ENCODE results near the gene EIF2AK3. TPM values are rescaled to one million over a fixed set of nuclear protein-coding genes. Genes with fewer than 3 reads are reported as not detected.

EIF2AK3 gene
- total and polyA plus RNA-seq, 2 of the 8 experiments (the other 6 are each of a cell fraction or from before 2014, with no cell fraction given): 5.8 to 22.8 TPM

GRCh38 chr2:88563129-88563528 lies 64.1 kb downstream of the EIF2AK3 start:
- Histone ChIP-seq H2BK5ac (ENCODE audit: low read depth, low read length) (no peak overlapping the region), H3K27me3 (replicated peaks in 1 of 4; ENCODE audit: control insufficient read depth in 3 of 4, extremely low read depth in 1 of 4, insufficient read depth in 3 of 4, low read length in 3 of 4) (no peaks in the 10 kb centered on the region), H3K4me1 (replicated peaks in 1 of 4; ENCODE audit: control insufficient read depth in 3 of 4, insufficient read depth in 4 of 4, low read length in 3 of 4) (peaks cover 0 to 3% (median 1%) of the 10 kb centered on the region in 4 experiments; a peak in 3 of 7 replicates), H2BK15ac (ENCODE audit: low read length) (no peak overlapping the region), H4K20me1 (replicated peaks in 1 of 2; ENCODE audit: control insufficient read depth in 1 of 2, insufficient read depth in 2 of 2, low read length in 2 of 2) (no peaks in the 10 kb centered on the region), H4K8ac (ENCODE audit: extremely low read depth, insufficient read depth, low read length) (no peak overlapping the region), H3K14ac (ENCODE audit: insufficient read length) (no peak overlapping the region), H2AFZ (ENCODE audit: low read length) (no peak overlapping the region), H4K5ac (ENCODE audit: insufficient read length, low read depth, low read length) (no peak overlapping the region), H3K18ac (ENCODE audit: extremely low read depth, low read length) (0 out of 2 replicates have a peak overlapping the region, but pooled peaks have one; percentile 9), H3K27ac (ENCODE audit: low read depth, low read length) (no peak overlapping the region), H3K4me2 (ENCODE audit: insufficient read depth in 1 of 2, low read depth in 2 of 2, low read length in 2 of 2) (0 out of 4 replicates have a peak overlapping the region, but pooled peaks of 1 of the 2 experiments have one; percentile 28), H2BK12ac (ENCODE audit: low read depth, low read length) (no peak overlapping the region; the same call in 1 of the 2 replicates), H3K23ac (ENCODE audit: insufficient read length) (no peak overlapping the region), H3K9ac (replicated peaks in 1 of 4; ENCODE audit: extremely low read depth in 1 of 4, low read depth in 3 of 4, low read length in 3 of 4) (no peak overlapping the region; a peak in 1 of 7 replicates), H4K91ac (replicated peaks; ENCODE audit: insufficient read length, low read length) (no peak overlapping the region), H2AK5ac (ENCODE audit: low read depth, low read length) (0 out of 2 replicates have a peak overlapping the region, but pooled peaks have one; percentile 30), H3K56ac (replicated peaks; ENCODE audit: insufficient read length, low read depth, low read length) (no peak overlapping the region), H3K36me3 (ENCODE audit: control insufficient read depth in 2 of 4, insufficient read depth in 4 of 4, low read length in 3 of 4) (peaks cover 0 to 4% (median 0%) of the 10 kb centered on the region in 4 experiments; a peak in 1 of 8 replicates), H2BK20ac (ENCODE audit: low read length) (no peak overlapping the region), H3K79me1 (ENCODE audit: low read depth, low read length) (no peaks in the 10 kb centered on the region), H3K4me3 (ENCODE audit: extremely low read depth in 1 of 4, insufficient read depth in 2 of 4, low read depth in 3 of 4, low read length in 4 of 4) (no peak overlapping the region), H3K23me2 (ENCODE audit: low read depth, low read length) (no peaks in the 10 kb centered on the region), H3K4ac (replicated peaks; ENCODE audit: insufficient read length, low read depth, low read length) (no peak overlapping the region), H3K9me3 (ENCODE audit: insufficient read depth in 2 of 2, low read depth in 1 of 2, low read length in 1 of 2) (no peaks in the 10 kb centered on the region), H3K79me2 (ENCODE audit: control insufficient read depth in 1 of 2, insufficient read depth in 2 of 2, low read length in 2 of 2) (no peaks in the 10 kb centered on the region), H2BK120ac (replicated peaks; ENCODE audit: low read depth, low read length) (no peak overlapping the region)
- DNase-seq (ENCODE audit: low read depth in 1 of 2, low spot score in 2 of 2): no peak
- ChIA-PET CTCF (ENCODE audit: partially characterized antibody) (interaction anchor here (1.5 kb wide), 1 partner anchor 109 kb away, joined by 3 read pairs; no protein-coding TSS in a partner anchor), POLR2A (ENCODE audit: partially characterized antibody) (no interaction called here)
- 78% methylated on average over 2 of the region's 2 CpGs; no CpG with 5 or more reads in 1 of the 2 experiments for WGBS, 2 experiments (ENCODE audit: extremely low coverage in 1 of 2, insufficient coverage in 1 of 2, insufficient read length in 1 of 2, insufficient replicate concordance in 2 of 2, low coverage in 1 of 2, low lambda C conversion rate in 2 of 2, missing lambda C conversion rate in 1 of 2)
- no peak for FAIRE-seq
- TF ChIP-seq POLR2AphosphoS5 (IDR thresholded peaks at IDR 0.05; ENCODE audit: low read depth, low read length) (no peak), CHD2 (IDR thresholded peaks at IDR 0.05; ENCODE audit: low read length) (no peak), MAFK (IDR thresholded peaks at IDR 0.05; ENCODE audit: low read depth, low read length) (no peak), NANOG (IDR thresholded peaks at IDR 0.05; ENCODE audit: insufficient read depth, low read depth, low read length, poor library complexity, severe bottlenecking) (no peak), TAF1 (IDR thresholded peaks at IDR 0.05; ENCODE audit: low read depth, low read length) (no peak), SIRT6 (IDR thresholded peaks at IDR 0.05; ENCODE audit: low read length) (no peak), ZNF274 (IDR thresholded peaks at IDR 0.05; ENCODE audit: borderline replicate concordance, extremely low read depth, low read length) (no peak), TBP (IDR thresholded peaks at IDR 0.05; ENCODE audit: low read depth, low read length) (no peak), CBX5 (IDR thresholded peaks at IDR 0.05; ENCODE audit: low read depth, low read length) (no peak), RXRA (IDR thresholded peaks at IDR 0.05; ENCODE audit: insufficient read depth, low read depth, low read length) (no peak), SP4 (IDR thresholded peaks at IDR 0.05; ENCODE audit: low read length) (no peak), PHF8 (conservative IDR thresholded peaks at IDR 0.05; ENCODE audit: low read depth, low read length) (no peak)

All from H1 (cell line).